OCI-LY3 (cell line): ENCODE measurements around the gene SEPTIN12.

Experiments
- H2AFZ ChIP-seq: fragments of 200-600, 300-600 bp; shearing (Covaris generic); 2 replicates; pipeline ENCODE4 v1.6.0; 2014; ENCODE audit warnings: antibody characterized with exemption, low read depth, low read length
- H3K27ac ChIP-seq: fragments of 200-600, 300-600 bp; sonication (generic); 2 replicates; pipeline ENCODE4 v1.5.1; 2014; ENCODE audit warnings: mild to moderate bottlenecking, low read length, moderate library complexity, mixed read lengths
- H3K27me3 ChIP-seq: fragments of 200-600, 300-600 bp; sonication (generic); 2 replicates; pipeline ENCODE4 v1.6.1; 2014; ENCODE audit warnings: low read depth, low read length, mixed read lengths
- H3K36me3 ChIP-seq: fragments of 200-600, 300-600 bp; sonication (generic); replicated peaks from 2 replicates; pipeline ENCODE3; 2014; ENCODE audit warnings: low read depth, low read length, mixed read lengths
- H3K4me1 ChIP-seq: fragments of 300-600, 200-600 bp; sonication (generic); 2 replicates; pipeline ENCODE4 v1.6.1; 2014; ENCODE audit warnings: low read length, mixed read lengths
- H3K4me2 ChIP-seq: fragments of 200-600, 300-600 bp; sonication (generic); 2 replicates; pipeline ENCODE4 v1.6.1; 2014; ENCODE audit warnings: low read length, mixed read lengths
- H3K4me3 ChIP-seq: fragments of 300-600, 200-600 bp; sonication (generic); 2 replicates; pipeline ENCODE4 v1.5.1; 2014; ENCODE audit warnings: antibody characterized with exemption, mild to moderate bottlenecking, low read length, moderate library complexity
- H3K79me2 ChIP-seq: fragments of 300-600, 200-600 bp; shearing (Covaris generic); 2 replicates; pipeline ENCODE4 v1.6.1; 2014; ENCODE audit warnings: mild to moderate bottlenecking, low read length, mixed read lengths
- H3K9ac ChIP-seq: fragments of 300-600, 200-600 bp; shearing (Covaris generic); 2 replicates; pipeline ENCODE4 v1.6.0; 2014; ENCODE audit warnings: mild to moderate bottlenecking, low read length, moderate library complexity
- H3K9me3 ChIP-seq: fragments of 200-600, 300-600 bp; shearing (Covaris generic); 2 replicates; pipeline ENCODE4 v1.6.1; 2014; ENCODE audit warnings: low read length, mixed read lengths; ENCODE audit not compliant: insufficient read depth
- H4K20me1 ChIP-seq: fragments of 200-600, 300-600 bp; sonication (generic); 2 replicates; pipeline ENCODE4 v1.6.1; 2016; ENCODE audit warnings: low read length, mixed read lengths; ENCODE audit not compliant: insufficient read depth
- EZH2phosphoT487 ChIP-seq: fragments of 200-600 bp; shearing (Covaris generic); IDR thresholded peaks from 2 replicates; pipeline ENCODE4 v1.6.1; 2018; ENCODE audit warnings: antibody characterized with exemption, mixed run types, low read depth
- TF ChIP-seq, protein P1 (sequence below): fragments of 200-600, 300-600 bp; sonication (generic); IDR thresholded peaks from 2 replicates; pipeline ENCODE4 v1.5.1; 2014; ENCODE audit warnings: antibody characterized with exemption, low read length, low read depth

SEPTIN12 gene

GRCh38 chr16:4752351-4753100 lies 35.6 kb downstream of the SEPTIN12 start:
- Histone ChIP-seq H3K27ac (no peak overlapping the region), H3K27me3 (no peaks in the 10 kb centered on the region), H3K36me3 (peaks cover 24% of the 10 kb centered on the region), H2AFZ (no peak overlapping the region), H3K79me2 (no peaks in the 10 kb centered on the region), H3K4me1 (peaks cover 9% of the 10 kb centered on the region), H3K4me3 (no peak overlapping the region), H4K20me1 (no peaks in the 10 kb centered on the region), H3K9ac (no peak overlapping the region), H3K4me2 (no peak overlapping the region), H3K9me3 (no peaks in the 10 kb centered on the region)
- TF ChIP-seq, protein P1, sequence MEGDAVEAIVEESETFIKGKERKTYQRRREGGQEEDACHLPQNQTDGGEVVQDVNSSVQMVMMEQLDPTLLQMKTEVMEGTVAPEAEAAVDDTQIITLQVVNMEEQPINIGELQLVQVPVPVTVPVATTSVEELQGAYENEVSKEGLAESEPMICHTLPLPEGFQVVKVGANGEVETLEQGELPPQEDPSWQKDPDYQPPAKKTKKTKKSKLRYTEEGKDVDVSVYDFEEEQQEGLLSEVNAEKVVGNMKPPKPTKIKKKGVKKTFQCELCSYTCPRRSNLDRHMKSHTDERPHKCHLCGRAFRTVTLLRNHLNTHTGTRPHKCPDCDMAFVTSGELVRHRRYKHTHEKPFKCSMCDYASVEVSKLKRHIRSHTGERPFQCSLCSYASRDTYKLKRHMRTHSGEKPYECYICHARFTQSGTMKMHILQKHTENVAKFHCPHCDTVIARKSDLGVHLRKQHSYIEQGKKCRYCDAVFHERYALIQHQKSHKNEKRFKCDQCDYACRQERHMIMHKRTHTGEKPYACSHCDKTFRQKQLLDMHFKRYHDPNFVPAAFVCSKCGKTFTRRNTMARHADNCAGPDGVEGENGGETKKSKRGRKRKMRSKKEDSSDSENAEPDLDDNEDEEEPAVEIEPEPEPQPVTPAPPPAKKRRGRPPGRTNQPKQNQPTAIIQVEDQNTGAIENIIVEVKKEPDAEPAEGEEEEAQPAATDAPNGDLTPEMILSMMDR, result no peak
- no peak for TF ChIP-seq EZH2phosphoT487

- Histone ChIP-seq H3K79me2 (no peaks in the 10 kb centered on the region), H3K9me3 (no peaks in the 10 kb centered on the region), H3K4me3 (no peak overlapping the region), H3K27ac (no peak overlapping the region), H3K27me3 (no peaks in the 10 kb centered on the region), H2AFZ (no peak overlapping the region), H3K36me3 (peaks cover 21% of the 10 kb centered on the region), H3K4me1 (peaks cover 16% of the 10 kb centered on the region), H3K9ac (no peak overlapping the region), H4K20me1 (no peaks in the 10 kb centered on the region), H3K4me2 (no peak overlapping the region)
- no peak for TF ChIP-seq EZH2phosphoT487
- TF ChIP-seq, protein P1, result no peak
Observed at GRCh38 chr16:4750896-4751295, 37.2 kb downstream of the SEPTIN12 start.

- no peaks in the 10 kb centered on the region for H3K9me3 ChIP-seq
- H3K36me3 ChIP-seq, result peaks cover 12% of the 10 kb centered on the region
- H3K9ac ChIP-seq, result no peak overlapping the region
- no peak overlapping the region for H3K4me2 ChIP-seq
- H3K27me3 ChIP-seq, result no peaks in the 10 kb centered on the region
- H3K4me3 ChIP-seq, result no peak overlapping the region
- H3K4me1 ChIP-seq, result peaks cover 22% of the 10 kb centered on the region
- TF ChIP-seq, protein P1, result no peak
- no peak for TF ChIP-seq EZH2phosphoT487
- no peak overlapping the region for H3K27ac ChIP-seq
- H2AFZ ChIP-seq, result no peak overlapping the region
- H4K20me1 ChIP-seq, result no peaks in the 10 kb centered on the region
- no peaks in the 10 kb centered on the region for H3K79me2 ChIP-seq
Observed at GRCh38 chr16:4749700-4750257, 38.4 kb downstream of the SEPTIN12 start.

- Histone ChIP-seq H3K79me2 (no peaks in the 10 kb centered on the region), H3K4me3 (no peak overlapping the region), H3K4me2 (no peak overlapping the region), H4K20me1 (no peaks in the 10 kb centered on the region), H3K9me3 (no peaks in the 10 kb centered on the region), H3K27me3 (no peaks in the 10 kb centered on the region), H3K9ac (no peak overlapping the region), H3K27ac (no peak overlapping the region), H2AFZ (no peak overlapping the region), H3K36me3 (peaks cover 10% of the 10 kb centered on the region), H3K4me1 (peaks cover 31% of the 10 kb centered on the region)
- TF ChIP-seq, protein P1, result no peak
- no peak for TF ChIP-seq EZH2phosphoT487
Observed at GRCh38 chr16:4748682-4749411, 39.3 kb downstream of the SEPTIN12 start.
